Calu3 (cell line): Measurements from ENCODE around the gene HS6ST3. TPM values are rescaled to one million over a fixed set of nuclear protein-coding genes. Genes with fewer than 3 reads are reported as not detected.

Experiments
- BruUV-seq: library from RNA; stranded (reverse); fragments of 400-500 nt; replicated peaks from 2 replicates; lab custom pipeline; 2021; lab: Mats Ljungman, UMichigan
- CTCF ChIA-PET: fragments of 300-600 bp; sonication (Branson Sonifier 250); formaldehyde crosslinking; loops from one replicate; lab custom pipeline; 2022; ENCODE audit warnings: antibody characterized with exemption; lab: Charles Lee
- DNase-seq: peaks from one replicate; pipeline ENCODE4 v3.0.0; 2022
- H3K27ac Mint-ChIP-seq: one replicate; pipeline ENCODE4 v1.8.0; 2022; ENCODE audit warnings: mixed read lengths; ENCODE audit not compliant: unreplicated experiment
- H3K27me3 Mint-ChIP-seq: one replicate; pipeline ENCODE4 v1.8.0; 2022; ENCODE audit warnings: mixed read lengths; ENCODE audit not compliant: unreplicated experiment
- H3K36me3 Mint-ChIP-seq: one replicate; pipeline ENCODE4 v1.8.0; 2022; ENCODE audit warnings: mild to moderate bottlenecking, moderate library complexity, mixed read lengths; ENCODE audit not compliant: insufficient read depth, unreplicated experiment
- H3K4me1 Mint-ChIP-seq: one replicate; pipeline ENCODE4 v1.8.0; 2022; ENCODE audit warnings: mild to moderate bottlenecking, low read depth, mixed read lengths; ENCODE audit not compliant: unreplicated experiment
- H3K4me3 Mint-ChIP-seq: one replicate; pipeline ENCODE4 v1.8.0; 2022; ENCODE audit warnings: mild to moderate bottlenecking, low read depth, moderate library complexity, mixed read lengths; ENCODE audit not compliant: unreplicated experiment
- H3K9me3 Mint-ChIP-seq: one replicate; pipeline ENCODE4 v1.8.0; 2022; ENCODE audit warnings: low read depth, mixed read lengths; ENCODE audit not compliant: unreplicated experiment
- intact Hi-C: fragments of 100-400 bp; cut with micrococcal nuclease; formaldehyde crosslinking; loops from one replicate; pipeline ENCODE4 v1.10.0; 2022; ENCODE audit not compliant: unreplicated experiment
- total RNA-seq: library from RNA; stranded (reverse); gene quantifications from 2 replicates; pipeline ENCODE4 v1.2.3, GENCODE V29; 2022
- TF ChIP-seq, protein P1 (sequence below): fragments of 200-600 bp; IDR thresholded peaks from one replicate; pipeline ENCODE4 v1.8.0; 2022; ENCODE audit warnings: antibody characterized with exemption; ENCODE audit not compliant: unreplicated experiment

HS6ST3 gene
- total RNA-seq, 1 experiment from 2014 or later = not detected

- CTCF ChIA-PET = no interaction called here
- no peaks in the 10 kb centered on the region for H3K36me3 Mint-ChIP-seq
- H3K27me3 Mint-ChIP-seq = no peaks in the 10 kb centered on the region
- no peaks in the 10 kb centered on the region for H3K9me3 Mint-ChIP-seq
- H3K4me1 Mint-ChIP-seq = no peaks in the 10 kb centered on the region
- no peak overlapping the region for H3K4me3 Mint-ChIP-seq
- TF ChIP-seq, protein P1, sequence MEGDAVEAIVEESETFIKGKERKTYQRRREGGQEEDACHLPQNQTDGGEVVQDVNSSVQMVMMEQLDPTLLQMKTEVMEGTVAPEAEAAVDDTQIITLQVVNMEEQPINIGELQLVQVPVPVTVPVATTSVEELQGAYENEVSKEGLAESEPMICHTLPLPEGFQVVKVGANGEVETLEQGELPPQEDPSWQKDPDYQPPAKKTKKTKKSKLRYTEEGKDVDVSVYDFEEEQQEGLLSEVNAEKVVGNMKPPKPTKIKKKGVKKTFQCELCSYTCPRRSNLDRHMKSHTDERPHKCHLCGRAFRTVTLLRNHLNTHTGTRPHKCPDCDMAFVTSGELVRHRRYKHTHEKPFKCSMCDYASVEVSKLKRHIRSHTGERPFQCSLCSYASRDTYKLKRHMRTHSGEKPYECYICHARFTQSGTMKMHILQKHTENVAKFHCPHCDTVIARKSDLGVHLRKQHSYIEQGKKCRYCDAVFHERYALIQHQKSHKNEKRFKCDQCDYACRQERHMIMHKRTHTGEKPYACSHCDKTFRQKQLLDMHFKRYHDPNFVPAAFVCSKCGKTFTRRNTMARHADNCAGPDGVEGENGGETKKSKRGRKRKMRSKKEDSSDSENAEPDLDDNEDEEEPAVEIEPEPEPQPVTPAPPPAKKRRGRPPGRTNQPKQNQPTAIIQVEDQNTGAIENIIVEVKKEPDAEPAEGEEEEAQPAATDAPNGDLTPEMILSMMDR = no peak
- no peak overlapping the region for H3K27ac Mint-ChIP-seq
- no TSS peak for BruUV-seq
- intact Hi-C loops = no loop called here
- no peak for DNase-seq
These were observed 332.1 kb downstream of the HS6ST3 start for GRCh38 chr13:96422002-96422401.

DNA sequence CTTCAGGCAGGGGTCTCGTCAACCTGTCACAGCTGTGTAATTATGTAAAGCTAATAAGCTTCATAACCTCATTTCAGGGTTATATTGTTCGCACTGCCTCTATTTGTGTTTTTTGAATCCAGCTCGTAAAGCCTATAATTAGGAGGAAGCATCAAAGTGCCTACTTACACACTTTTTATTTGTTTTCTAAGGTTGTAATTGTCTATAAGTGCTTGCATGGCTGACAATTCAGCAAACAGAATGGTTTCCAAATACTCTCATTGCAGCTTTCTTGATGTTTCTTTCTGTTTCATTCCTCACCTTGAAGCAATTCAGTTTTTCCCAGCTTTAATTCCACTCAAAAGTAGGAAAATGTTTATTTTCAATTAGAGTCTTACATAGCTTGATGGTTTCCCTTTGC is 336.3 kb downstream of the HS6ST3 start:
- H3K27me3 Mint-ChIP-seq = no peaks in the 10 kb centered on the region
- intact Hi-C loops = no loop called here
- H3K4me1 Mint-ChIP-seq = no peaks in the 10 kb centered on the region
- no peak overlapping the region for H3K27ac Mint-ChIP-seq
- TF ChIP-seq, protein P1 = no peak
- no peak for DNase-seq
- CTCF ChIA-PET = no interaction called here
- BruUV-seq = no TSS peak
- H3K36me3 Mint-ChIP-seq = no peaks in the 10 kb centered on the region
- H3K4me3 Mint-ChIP-seq = no peak overlapping the region
- H3K9me3 Mint-ChIP-seq = no peaks in the 10 kb centered on the region

- H3K36me3 Mint-ChIP-seq = no peaks in the 10 kb centered on the region
These were observed 339.0 kb downstream of the HS6ST3 start for GRCh38 chr13:96428911-96429310.

DNA sequence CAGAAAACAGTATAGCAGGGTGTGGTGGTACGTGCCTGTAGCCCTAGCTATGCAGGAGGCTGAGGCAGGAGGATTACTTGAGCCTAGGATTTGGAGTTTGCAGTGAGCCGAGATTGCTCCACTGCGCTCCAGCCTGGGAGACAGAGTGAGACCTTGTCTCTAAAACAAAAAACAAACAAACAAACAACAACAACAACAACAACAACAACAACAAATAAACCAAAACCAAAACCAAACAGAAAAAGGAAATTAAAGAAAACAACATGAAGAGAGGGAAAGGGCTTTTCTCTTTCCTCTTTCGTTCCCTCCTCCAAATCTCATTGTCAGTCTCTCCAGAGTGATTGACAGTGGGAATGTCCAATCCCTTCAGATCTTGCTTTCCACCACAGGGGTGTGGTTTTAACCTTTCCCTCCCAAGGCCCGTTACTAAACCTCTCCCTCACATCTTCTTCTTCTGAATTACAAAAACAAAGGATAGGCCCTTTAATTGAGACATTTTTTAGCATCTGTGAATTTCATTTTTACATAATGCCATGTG is 341.2 kb downstream of the HS6ST3 start:
- no TSS peak for BruUV-seq
- Mint-ChIP-seq H3K36me3 (no peaks in the 10 kb centered on the region), H3K4me3 (no peak overlapping the region), H3K27ac (no peak overlapping the region), H3K9me3 (no peaks in the 10 kb centered on the region), H3K4me1 (no peaks in the 10 kb centered on the region), H3K27me3 (no peaks in the 10 kb centered on the region)
- TF ChIP-seq, protein P1 = no peak
- CTCF ChIA-PET = interaction anchor here (0.6 kb wide), 1 partner anchor 22 kb away, joined by 4 read pairs; no protein-coding TSS in a partner anchor
- DNase-seq = no peak
- intact Hi-C loops = no loop called here

More at GRCh38 chr13:96428911-96429310, 339.0 kb downstream of the HS6ST3 start:
- intact Hi-C loops = no loop called here
- Mint-ChIP-seq H3K4me3 (no peak overlapping the region), H3K27me3 (no peaks in the 10 kb centered on the region), H3K27ac (no peak overlapping the region), H3K9me3 (no peaks in the 10 kb centered on the region), H3K4me1 (no peaks in the 10 kb centered on the region)
- DNase-seq = no peak
- BruUV-seq = no TSS peak
- CTCF ChIA-PET = no interaction called here
- TF ChIP-seq, protein P1 = no peak
